ENCODE measurements around the gene GFRA1.

The GFRA1 gene

DNA sequence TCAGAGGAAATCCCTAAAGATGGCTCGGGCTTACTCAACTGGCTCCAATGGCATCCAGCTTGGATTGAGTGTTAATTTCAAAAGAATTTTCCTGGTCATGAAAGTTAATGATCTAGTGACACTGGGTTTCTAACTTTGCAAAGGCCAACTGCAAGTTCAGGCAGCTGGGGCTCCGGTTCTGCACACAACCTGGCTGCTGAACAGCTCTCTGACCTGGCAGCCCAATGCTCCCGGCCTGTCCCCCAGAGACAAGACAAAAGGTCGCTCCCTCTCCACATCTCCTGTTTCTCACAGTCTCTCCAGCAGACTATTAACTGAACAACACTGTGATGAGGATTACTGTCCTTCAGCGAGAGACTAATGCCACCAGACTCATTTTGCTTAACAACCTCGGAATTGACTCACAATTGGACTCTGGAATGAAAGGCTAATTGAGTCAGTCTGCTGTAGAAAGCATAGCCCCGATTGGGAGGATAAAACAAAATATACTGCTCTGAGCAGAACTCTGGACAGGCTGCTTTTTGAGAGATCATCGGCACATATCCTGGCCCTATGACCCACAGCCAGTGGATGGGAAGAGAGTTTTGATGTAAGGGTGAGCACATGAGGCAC lies 174.5 kb downstream of the GFRA1 start:
- DNase-seq: no peak

DNA sequence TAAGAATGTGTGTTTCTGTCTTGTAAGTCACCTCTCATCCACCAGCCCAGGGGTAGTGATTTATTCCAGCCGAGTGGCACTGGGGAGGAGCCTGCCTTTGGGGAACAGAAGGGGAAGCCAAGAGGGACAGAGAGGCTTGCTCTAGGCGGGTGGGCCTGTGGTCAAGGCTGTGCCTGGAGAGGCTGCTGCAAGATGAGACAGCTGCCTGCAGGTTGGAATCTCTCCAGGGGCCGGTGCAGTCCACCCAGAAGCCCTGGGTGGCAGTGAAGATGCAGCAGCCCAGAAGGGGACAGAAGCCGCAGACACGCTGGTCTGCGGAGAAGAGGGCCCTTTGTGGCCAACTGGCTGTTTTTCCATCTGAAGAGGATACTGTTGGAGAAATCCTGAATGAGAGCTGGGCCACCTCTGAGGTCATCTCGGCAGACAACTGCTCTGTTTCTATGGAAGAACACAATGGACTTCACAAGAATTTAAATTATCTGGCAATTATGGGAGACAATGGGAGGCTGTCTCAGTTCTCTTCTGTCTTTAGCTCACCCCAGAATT lies 175.7 kb downstream of the GFRA1 start:
- no peak for DNase-seq

GRCh38 chr10:116096526-116096925 lies 176.5 kb downstream of the GFRA1 start:
- DNase-seq: no peak

DNA sequence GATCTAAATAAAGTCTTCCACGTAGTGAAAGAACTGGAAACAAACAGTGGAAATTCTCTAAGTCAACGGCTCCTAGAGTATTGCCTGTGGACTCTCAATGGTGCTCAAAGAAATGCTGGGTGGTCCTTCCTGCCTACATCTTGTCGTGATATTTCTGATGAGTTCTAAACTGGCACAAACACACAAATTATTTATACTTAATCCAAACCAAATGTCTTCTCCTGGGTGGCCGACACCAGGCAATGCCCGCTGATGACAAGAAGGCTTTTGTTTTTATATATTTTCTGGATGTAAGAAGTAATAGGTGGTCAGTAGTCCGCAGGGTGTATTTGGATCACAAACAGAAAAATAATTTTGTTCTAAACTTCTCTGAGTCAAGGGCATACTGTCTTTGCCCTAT lies 178.7 kb downstream of the GFRA1 start:
- no peak for DNase-seq

DNA sequence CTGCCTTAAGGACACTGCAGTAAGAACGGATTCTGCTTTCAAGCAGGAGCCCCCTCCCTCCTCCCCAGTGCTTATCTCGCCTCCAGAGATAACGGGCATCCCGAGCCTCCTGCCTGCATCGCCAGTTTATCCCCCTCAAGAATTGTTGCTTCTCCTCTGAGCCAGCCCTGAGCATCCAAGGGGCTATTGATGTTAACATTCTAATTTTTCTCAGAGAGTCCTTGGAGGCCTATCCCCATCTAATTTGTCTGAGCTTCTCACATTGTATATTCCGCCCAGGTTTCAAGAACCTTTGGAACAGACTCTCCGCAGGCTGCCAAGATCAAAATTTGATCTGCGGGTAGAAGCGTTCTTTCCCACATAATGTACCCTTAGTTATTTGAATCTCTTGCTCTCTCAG lies 180.0 kb downstream of the GFRA1 start:
- no peak for DNase-seq

DNA sequence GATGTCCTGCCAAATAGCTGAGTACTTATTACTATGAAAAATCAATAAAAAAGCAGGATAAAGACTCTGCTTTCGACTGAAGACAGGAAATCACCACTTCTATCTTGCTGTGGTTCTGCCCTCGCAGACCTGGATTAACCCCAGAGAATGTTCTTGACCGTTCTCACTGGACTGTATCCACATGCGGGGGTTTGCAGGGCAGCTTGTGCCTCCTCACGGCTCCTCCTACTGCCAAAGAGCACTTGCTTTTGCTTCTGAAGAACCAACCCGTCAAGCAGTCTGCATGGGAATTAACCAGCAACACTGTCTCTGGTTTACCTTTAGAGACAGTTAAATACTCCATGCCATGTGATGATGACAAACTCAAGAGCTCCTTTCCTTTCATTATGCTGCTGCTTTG lies 184.0 kb downstream of the GFRA1 start:
- no peak for DNase-seq

- no peak for DNase-seq
Observed at GRCh38 chr10:116085323-116085722, 187.7 kb downstream of the GFRA1 start.

GRCh38 chr10:116084161-116084560 lies 188.8 kb downstream of the GFRA1 start:
- no peak for DNase-seq

DNA sequence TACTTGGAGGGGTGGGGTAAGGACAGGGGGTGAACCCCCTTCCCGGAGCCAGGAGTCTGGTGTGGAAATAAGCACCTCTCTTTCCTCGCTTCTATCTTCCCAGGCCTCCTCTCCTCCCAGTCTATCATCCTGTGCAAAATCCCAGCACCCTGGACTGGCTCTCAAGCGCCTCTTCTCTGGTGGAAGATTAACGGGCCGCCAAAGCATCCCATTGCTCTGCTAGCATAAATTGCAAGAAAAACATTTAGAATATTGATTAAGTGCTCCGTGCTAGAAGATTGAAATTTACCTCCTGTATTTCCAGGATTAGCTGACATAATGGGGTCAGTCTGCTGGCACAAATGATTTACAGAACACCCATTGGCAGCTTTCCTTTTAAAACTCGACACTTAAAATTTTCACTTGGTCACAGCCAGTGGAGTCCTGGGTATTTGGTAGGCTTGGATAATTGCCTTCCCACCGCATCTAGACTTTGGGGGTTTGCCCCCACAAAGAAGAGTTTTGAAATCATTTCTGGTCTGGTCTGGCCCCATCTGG lies 189.7 kb downstream of the GFRA1 start:
- no peak for DNase-seq

- DNase-seq: no peak
Observed at GRCh38 chr10:116082762-116083161, 190.2 kb downstream of the GFRA1 start.

GRCh38 chr10:116082206-116082605 lies 190.8 kb downstream of the GFRA1 start:
- DNase-seq: no peak

DNA sequence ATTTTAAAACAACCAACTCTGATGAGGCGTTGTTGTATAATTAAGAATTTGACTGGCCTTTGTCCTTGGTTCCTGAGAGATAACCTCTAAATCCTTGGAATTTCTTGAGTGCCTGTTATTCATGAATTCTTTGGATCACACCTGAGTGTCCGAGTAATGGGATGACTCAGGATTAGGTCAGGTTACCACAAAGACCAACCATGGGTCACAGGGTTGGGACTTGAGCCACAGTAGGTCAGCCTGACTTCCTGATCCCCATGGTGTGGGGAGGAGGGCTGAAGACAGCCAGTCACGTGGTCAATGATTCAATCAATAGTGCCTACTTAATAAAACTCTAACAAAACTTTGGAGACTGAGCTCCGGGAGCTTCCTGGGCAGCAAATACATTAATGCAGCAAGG lies 192.5 kb downstream of the GFRA1 start:
- DNase-seq: no peak

DNA sequence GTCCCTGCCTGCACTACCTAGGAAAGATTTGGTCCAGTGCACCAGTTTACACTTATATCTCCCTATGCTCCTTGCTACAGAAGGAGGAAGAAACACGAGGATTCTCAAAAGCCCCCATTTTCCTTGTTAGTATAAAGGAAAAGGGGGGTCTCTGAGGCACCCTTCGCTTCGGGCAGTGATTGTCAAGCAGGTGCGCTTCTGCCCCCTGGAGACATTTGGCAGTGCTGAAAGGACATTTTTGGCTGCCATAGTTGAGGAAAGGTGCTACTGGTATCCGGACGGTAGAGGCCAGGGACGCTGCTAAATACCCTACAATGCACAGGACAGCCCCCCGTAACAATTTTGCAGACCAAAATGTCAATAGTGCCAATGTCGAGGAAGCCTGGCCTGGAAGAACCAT lies 193.7 kb downstream of the GFRA1 start:
- no peak for DNase-seq

DNA sequence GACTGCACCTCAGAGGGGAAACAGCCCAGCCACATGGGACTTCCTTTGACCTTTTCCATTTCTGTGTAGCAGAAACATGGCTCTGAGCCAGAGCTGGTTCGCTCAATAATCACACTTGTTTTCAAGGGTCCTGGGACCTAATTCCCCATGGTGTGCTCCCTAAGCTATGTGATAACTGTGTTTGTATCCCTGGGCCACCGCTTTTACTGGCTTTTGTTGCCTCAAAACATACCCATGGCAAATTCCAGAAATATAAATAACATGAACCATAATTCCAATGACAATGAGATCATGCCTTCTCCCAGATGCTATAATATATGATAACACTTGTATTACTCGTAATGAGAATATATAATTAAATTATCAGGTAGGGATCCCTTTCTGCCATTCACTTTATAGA lies 196.4 kb downstream of the GFRA1 start:
- no peak for DNase-seq

DNA sequence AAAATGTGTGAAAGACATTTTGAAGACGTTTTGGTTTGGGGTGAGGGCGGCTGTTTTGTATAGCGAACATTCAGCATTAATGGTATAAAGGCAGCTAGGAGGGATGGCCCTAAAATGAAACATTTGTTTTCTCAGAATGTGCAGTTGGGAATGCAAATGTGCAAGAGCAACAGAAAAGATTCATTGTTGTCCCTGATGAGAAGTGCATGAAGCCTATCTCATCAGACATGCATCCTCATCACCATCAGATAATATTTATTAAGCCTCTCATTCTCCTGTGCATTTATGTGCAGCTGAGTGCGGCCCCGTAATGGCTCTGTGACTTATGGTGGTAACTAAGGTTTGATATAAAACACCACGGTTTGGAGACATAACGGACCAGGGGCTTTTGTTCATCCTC lies 199.5 kb downstream of the GFRA1 start:
- DNase-seq: no peak

DNA sequence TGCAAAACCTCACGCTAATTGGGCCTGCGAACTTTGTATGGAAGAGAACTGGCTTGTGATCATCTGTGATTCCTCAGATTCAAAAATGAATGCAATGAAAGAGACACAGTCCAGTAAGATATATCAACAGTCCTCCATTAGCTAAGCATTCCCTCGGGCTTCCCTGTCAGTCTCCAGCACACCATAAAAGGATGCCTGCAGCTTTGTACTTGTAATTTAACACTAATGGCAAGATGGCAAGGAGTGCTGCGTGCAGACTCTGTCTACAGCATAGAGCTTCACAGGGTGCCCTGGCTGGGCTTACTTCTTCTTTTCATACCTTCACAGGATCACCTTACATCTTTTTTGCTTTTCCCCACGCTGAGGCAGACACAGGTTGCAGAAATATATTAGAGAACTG lies 200.0 kb downstream of the GFRA1 start:
- DNase-seq: peak; percentile 7 to 16

DNA sequence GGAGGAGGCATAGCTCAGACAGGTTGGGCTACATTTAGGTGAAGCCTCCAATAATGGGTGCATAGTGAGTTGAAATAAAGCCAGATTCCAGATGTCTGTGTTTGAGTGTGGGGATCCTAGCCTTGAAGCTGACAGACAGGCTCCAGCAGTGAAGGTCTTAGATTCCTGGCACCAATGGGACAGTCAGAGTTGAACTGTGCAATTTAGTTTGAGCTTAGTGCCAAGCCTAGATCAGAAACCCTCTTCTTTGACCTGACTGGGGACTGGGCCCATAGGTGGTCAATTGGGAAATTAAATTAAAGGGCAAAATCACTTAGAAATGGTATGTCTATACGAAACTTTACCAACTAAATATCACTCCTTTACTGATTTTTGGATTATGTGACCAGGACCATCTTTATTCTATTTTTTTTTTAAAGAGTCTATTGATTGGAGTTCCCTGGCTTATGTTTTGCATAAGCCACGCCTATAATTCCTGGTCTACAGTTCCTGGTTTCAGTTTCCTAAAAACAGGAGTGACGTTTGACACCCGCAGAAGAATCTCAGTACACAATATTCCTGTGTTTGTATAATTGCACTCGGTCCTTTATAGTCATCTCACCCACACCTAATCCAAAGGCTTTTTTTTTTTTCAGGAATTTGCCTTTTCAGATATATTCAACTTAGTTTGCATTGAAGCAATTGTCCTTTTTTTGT lies 201.4 kb downstream of the GFRA1 start:
- no peak for DNase-seq

GRCh38 chr10:116070743-116071320 lies 202.2 kb downstream of the GFRA1 start:
- no peak for DNase-seq

DNA sequence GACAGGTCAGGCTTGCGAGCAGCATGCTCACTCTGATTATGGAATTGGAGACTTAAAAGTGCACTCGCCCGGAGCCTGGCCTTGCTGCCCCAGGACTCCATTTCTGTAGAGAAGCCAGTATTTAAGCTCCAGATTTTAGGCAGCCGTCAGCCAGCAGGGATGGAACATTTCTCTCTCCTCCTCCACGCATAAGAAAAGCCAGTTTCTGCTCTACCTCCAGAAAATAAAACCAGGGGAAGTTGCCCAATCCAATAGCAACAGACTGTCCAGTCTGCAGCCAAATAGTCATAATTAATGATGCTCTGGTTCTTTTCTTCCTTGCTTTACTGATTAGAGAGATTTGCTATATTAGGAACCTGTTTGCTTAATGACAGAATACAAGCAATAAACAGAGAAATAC lies 203.2 kb downstream of the GFRA1 start:
- DNase-seq: no peak

DNA sequence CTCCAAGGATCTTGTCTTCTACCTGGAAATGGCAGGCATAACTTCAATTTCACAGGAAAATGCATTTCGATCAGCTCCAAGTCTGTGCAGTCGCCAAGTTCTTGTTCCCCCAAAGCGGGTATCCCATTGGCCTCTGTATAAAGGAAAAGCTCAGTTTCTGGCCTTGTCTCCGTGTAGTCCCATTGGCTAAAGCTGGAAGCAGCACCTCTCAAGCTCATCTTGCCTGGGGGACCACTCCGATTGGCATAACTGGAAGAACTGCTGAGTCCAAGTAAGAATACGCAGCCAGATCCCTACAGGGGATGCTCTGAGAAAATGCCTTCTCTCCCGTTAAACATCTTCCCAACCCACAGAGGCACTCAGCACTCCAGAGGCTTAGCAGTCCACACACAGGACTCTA lies 205.2 kb downstream of the GFRA1 start:
- no peak for DNase-seq

DNA sequence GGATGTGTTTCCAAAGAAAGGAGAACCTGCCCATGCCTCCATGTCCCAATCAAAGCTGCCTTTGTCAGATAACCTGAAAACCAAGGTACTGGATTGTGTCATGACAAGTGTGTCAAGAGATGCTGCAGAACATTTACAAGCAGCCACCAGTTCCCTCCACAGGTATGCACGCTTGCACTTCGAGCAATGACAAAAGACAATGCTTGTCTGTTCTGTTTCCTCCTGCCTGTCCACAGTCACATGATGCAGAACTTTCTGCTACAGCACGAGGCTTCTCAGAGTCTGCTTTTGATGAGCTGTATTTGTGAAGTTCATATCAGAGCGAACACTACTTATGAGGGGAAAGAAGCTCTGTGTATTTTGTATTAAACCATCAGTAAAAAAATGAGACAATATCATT lies 209.9 kb downstream of the GFRA1 start:
- no peak for DNase-seq

DNA sequence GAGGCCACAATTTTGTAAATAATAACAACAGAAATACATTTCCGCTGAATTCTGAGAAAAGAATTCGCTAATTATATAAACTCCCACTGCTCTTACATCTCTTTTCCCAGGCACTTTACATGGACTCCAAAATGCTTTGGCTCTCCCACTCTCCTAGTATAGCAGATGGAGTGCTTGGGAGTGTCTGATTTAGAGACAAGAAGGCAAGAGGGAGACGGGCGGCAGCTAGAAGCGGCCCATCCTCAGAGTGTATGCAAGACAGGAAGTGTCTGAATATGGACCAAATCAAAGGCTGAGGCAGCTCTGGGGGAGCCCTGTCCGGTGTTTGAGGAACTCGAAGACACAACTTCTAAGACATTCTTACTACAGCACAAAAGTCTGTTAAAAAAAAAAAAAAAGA lies 212.1 kb downstream of the GFRA1 start:
- no peak for DNase-seq

DNA sequence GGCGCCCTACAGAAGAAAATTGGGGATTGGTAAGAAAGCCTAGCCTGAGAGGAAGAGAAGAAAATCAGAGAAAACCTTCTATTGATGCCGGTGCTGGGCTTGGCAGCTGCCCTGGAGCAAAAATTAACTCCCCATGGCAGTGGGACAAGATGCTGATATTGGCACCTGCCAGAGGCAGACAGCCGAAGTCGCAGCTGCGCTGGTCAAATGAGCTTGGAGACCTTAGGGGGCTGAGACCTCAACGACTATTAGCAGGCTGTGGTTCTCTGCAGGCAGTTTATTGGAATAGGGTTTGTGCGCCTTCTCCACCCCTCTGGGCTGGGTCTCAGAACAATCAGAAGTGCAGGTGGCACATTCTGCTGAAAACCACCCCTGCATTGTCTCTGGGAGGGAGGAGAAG lies 213.7 kb downstream of the GFRA1 start:
- no peak for DNase-seq
